CD4-positive, alpha-beta T cell (primary cell): ENCODE results near the gene ATP2B2. TPM values are rescaled to one million over a fixed set of nuclear protein-coding genes. Genes with fewer than 3 reads are reported as not detected.

ENCODE experiments used
- ATAC-seq: fragments of 200-7000 bp; cut with Tn5 transposase; one replicate; pipeline ENCODE4 v1.10.0; 2022; ENCODE audit warnings: mild to moderate bottlenecking; ENCODE audit not compliant: poor library complexity
- CTCF ChIA-PET: fragments of 350-600 bp; sonication (Branson Sonifier 250); formaldehyde crosslinking; loops from one replicate; lab custom pipeline; 2021; ENCODE audit warnings: antibody characterized with exemption, inconsistent platforms; lab: Charles Lee
- POLR2A ChIA-PET: fragments of 350-600 bp; sonication (Branson Sonifier 250); formaldehyde crosslinking; loops from one replicate; lab custom pipeline; 2021; ENCODE audit warnings: antibody characterized with exemption, inconsistent platforms; lab: Charles Lee
- DNase-seq, 14 experiments: peaks; one replicate each; pipeline ENCODE4 v3.0.0-alpha.2; 2013 to 2020; ENCODE audit warnings: mixed read lengths in 2 of 14
- H3K27ac ChIP-seq, 2 donors: one replicate each; pipeline versions ENCODE4 v1.5.1 to v1.7.0; 2013; ENCODE audit warnings: low read length in 2 of 2, low read depth in 1 of 2, mild to moderate bottlenecking in 1 of 2
- H3K27me3 ChIP-seq, 2 experiments: 1 replicate in 1 of 2; 2 replicates in 1 of 2; pipeline versions ENCODE4 v1.6.1 to v1.7.0; 2013; ENCODE audit warnings: low read length in 2 of 2, control low read depth in 1 of 2, mild to moderate bottlenecking in 1 of 2, moderate library complexity in 1 of 2; ENCODE audit not compliant: insufficient read depth in 2 of 2, control insufficient read depth in 1 of 2
- H3K36me3 ChIP-seq: one replicate; pipeline ENCODE4 v1.6.1; 2013; ENCODE audit warnings: low read length, control low read depth; ENCODE audit not compliant: insufficient read depth
- H3K4me1 ChIP-seq: one replicate; pipeline ENCODE4 v1.6.1; 2013; ENCODE audit warnings: low read length, control low read depth; ENCODE audit not compliant: insufficient read depth
- H3K4me3 ChIP-seq: one replicate; pipeline ENCODE4 v1.5.1; 2013; ENCODE audit warnings: mild to moderate bottlenecking, low read length, moderate library complexity
- H3K9me3 ChIP-seq, 2 experiments: 1 replicate in 1 of 2; 2 replicates in 1 of 2; pipeline versions ENCODE4 v1.6.1 to v1.7.0; 2013; ENCODE audit warnings: low read length in 2 of 2, mild to moderate bottlenecking in 2 of 2, control low read depth in 1 of 2, moderate library complexity in 1 of 2; ENCODE audit not compliant: control insufficient read depth in 1 of 2, insufficient read depth in 1 of 2
- H3K27ac Mint-ChIP-seq: one replicate; pipeline ENCODE4 v1.8.0; 2020; ENCODE audit warnings: mixed read lengths
- H3K27me3 Mint-ChIP-seq: one replicate; pipeline ENCODE4 v1.8.0; 2021; ENCODE audit warnings: mixed read lengths
- H3K36me3 Mint-ChIP-seq: one replicate; pipeline ENCODE4 v1.8.0; 2021; ENCODE audit warnings: low read depth, mixed read lengths
- H3K4me1 Mint-ChIP-seq: one replicate; pipeline ENCODE4 v1.8.0; 2021; ENCODE audit warnings: low read depth, mixed read lengths
- H3K4me3 Mint-ChIP-seq: one replicate; pipeline ENCODE4 v1.8.0; 2020; ENCODE audit warnings: mild to moderate bottlenecking, mixed read lengths
- H3K9me3 Mint-ChIP-seq: one replicate; pipeline ENCODE4 v1.8.0; 2020; ENCODE audit warnings: mixed read lengths
- CTCF ChIP-seq: fragments of 200-600 bp; IDR thresholded peaks from one replicate; pipeline ENCODE4 v1.8.0; 2022; ENCODE audit warnings: antibody characterized with exemption, mild to moderate bottlenecking
- intact Hi-C, 2 experiments: fragments of 100-400 bp; cut with DNase I in 1 of 2; cut with micrococcal nuclease in 1 of 2; formaldehyde crosslinking; loops; one replicate each; pipeline versions ENCODE4 v1.15.1 to v1.9.0; 2023 to 2025; cut with DNase I, micrococcal nuclease
- total RNA-seq, 174 experiments: library from RNA in 2 of 174; stranded (reverse) in 2 of 174; gene quantifications; one replicate each; pipeline ENCODE4 v1.2.3 and lab custom pipeline; 2021 to 2026

Gene ATP2B2
- total RNA-seq, 2 experiments from 2014 or later, result not detected

GRCh38 chr3:10404377-10404776 lies 101.0 kb downstream of the ATP2B2 start:
- intact Hi-C loops, result no loop called here
- H3K4me3 ChIP-seq, result no peak overlapping the region
- Mint-ChIP-seq H3K9me3 (no peaks in the 10 kb centered on the region), H3K36me3 (no peaks in the 10 kb centered on the region), H3K27ac (no peak overlapping the region), H3K4me1 (no peaks in the 10 kb centered on the region), H3K4me3 (no peak overlapping the region), H3K27me3 (no peaks in the 10 kb centered on the region)
- H3K9me3 ChIP-seq, result no peaks in the 10 kb centered on the region
- H3K4me1 ChIP-seq, result no peaks in the 10 kb centered on the region
- POLR2A ChIA-PET, result no interaction called here
- no peak for DNase-seq
- no peaks in the 10 kb centered on the region for H3K27me3 ChIP-seq
- H3K36me3 ChIP-seq, result no peaks in the 10 kb centered on the region
- CTCF ChIA-PET, result no interaction called here
- TF ChIP-seq CTCF, result no peak
- no peak for ATAC-seq
- H3K27ac ChIP-seq, result no peak overlapping the region

DNA sequence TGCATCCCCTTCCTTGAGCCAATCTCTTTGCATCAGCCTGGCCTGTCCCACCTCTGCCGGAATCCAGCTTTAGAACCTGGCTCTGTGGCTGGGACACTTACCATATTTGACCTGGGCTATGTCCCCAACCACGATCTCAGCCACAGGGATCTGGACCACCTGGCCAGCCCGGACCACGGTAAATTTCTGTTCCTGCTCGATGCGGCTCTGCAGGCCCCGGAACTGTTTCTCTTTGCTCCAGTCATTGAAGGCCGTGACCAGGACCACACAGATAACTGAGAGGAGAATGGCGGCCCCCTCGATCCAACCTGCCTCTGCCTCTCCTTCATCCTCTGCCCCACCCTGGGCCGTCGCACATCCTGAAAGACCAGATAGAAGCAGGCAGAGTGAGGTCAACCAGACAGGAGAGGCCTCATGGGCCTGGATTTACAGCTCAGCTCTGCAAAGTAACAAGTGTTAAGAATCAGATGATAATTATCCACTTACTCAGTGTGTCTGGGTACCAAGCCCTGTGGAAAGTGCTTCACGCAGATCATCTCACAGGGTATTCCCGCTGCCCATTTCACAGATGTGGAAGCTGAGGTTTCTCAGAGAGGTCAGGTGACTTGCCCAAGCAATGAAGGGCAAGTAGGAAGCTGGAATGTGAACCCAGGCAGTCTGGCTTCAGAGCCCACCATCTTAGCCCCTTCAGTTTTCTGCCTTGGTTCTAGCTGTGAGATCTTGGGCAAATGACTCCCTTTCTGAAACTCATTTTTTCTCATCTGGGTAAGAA lies 103.2 kb downstream of the ATP2B2 start:
- peaks cover 12% of the 10 kb centered on the region for H3K4me1 ChIP-seq
- DNase-seq (no peak), ATAC-seq (no peak)
- H3K27me3 ChIP-seq, result no peaks in the 10 kb centered on the region
- Mint-ChIP-seq H3K27me3 (no peaks in the 10 kb centered on the region), H3K36me3 (no peaks in the 10 kb centered on the region), H3K4me1 (peaks cover 10% of the 10 kb centered on the region), H3K4me3 (no peak overlapping the region), H3K9me3 (no peaks in the 10 kb centered on the region), H3K27ac (no peak overlapping the region)
- TF ChIP-seq CTCF, result no peak
- H3K36me3 ChIP-seq, result no peaks in the 10 kb centered on the region
- ChIA-PET POLR2A (no interaction called here), CTCF (no interaction called here)
- H3K4me3 ChIP-seq, result no peak overlapping the region
- no peak overlapping the region for H3K27ac ChIP-seq
- intact Hi-C loops, result no loop called here
- no peaks in the 10 kb centered on the region for H3K9me3 ChIP-seq

DNA sequence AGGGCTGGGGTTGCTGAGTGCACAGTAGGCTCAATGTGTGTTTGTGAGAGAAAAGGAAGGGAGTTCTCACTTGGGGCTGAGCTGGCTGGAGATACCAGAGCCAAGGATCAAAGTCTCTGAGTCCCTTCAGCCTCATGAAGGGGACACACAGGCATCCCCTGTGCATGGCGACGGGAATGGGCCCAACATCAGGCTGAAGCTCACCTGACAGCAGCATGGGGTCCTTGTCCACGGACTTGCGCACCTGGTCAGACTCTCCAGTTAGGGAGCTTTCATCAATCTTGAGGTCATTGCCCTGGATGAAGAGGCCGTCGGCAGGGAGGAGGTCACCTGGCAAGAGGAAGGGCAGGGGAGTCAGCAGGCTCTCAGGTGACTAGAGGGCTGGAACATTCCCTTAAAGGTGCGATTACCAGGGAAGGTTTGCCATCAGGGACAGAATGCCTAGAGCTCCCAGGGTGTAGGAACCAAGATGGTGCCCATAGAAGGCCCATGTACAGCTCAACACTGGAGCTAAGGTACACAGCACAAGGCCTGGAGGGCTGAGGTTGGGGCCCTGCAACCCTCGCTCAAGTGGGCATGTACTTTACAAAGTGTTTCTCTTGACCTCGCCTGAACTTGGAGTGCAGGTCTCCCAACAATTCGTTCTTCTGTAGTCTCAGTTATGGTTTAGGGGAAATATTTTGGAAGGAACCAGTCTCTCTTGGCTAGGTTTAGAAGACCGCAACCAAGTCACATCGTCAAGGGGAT lies 104.5 kb downstream of the ATP2B2 start:
- Mint-ChIP-seq H3K36me3 (no peaks in the 10 kb centered on the region), H3K9me3 (no peaks in the 10 kb centered on the region), H3K4me1 (peaks cover 22% of the 10 kb centered on the region), H3K27me3 (no peaks in the 10 kb centered on the region), H3K4me3 (no peak overlapping the region), H3K27ac (no peak overlapping the region)
- ATAC-seq (no peak), DNase-seq (no peak)
- POLR2A ChIA-PET, result no interaction called here
- Histone ChIP-seq H3K27me3 (no peaks in the 10 kb centered on the region), H3K36me3 (no peaks in the 10 kb centered on the region), H3K4me3 (no peak overlapping the region), H3K4me1 (peaks cover 24% of the 10 kb centered on the region), H3K27ac (no peak overlapping the region), H3K9me3 (no peaks in the 10 kb centered on the region)
- intact Hi-C loops, result no loop called here
- no peak for TF ChIP-seq CTCF
- CTCF ChIA-PET, result no interaction called here
